Suprapubic skin (tissue), 4 donors: ENCODE measurements around the gene SYT17. TPM values are rescaled to one million over a fixed set of nuclear protein-coding genes. Genes with fewer than 3 reads are reported as not detected.

Experiments
- DNase-seq, 2 donors: peaks; one replicate each; pipeline ENCODE4 v3.0.0-alpha.2; 2019; ENCODE audit warnings: low spot score in 2 of 2
- H3K27ac ChIP-seq: fragments of 200-600 bp; sonication (generic); one replicate; pipeline ENCODE4 v1.5.1; 2019
- H3K27me3 ChIP-seq: fragments of 200-600 bp; sonication (generic); one replicate; pipeline ENCODE4 v1.5.1; 2019
- H3K36me3 ChIP-seq: fragments of 200-600 bp; sonication (generic); one replicate; pipeline ENCODE4 v1.5.1; 2019
- H3K4me1 ChIP-seq: fragments of 200-600 bp; sonication (generic); one replicate; pipeline ENCODE4 v1.5.1; 2019
- H3K4me3 ChIP-seq: fragments of 200-600 bp; sonication (generic); one replicate; pipeline ENCODE4 v1.5.1; 2019; ENCODE audit warnings: mild to moderate bottlenecking
- H3K9me3 ChIP-seq: fragments of 200-600 bp; sonication (generic); one replicate; pipeline ENCODE4 v1.5.1; 2019
- CTCF ChIP-seq, 2 donors: fragments of 200-600 bp in 1 of 2; fragments of 450-650 bp in 1 of 2; sonication (generic) in 1 of 2; IDR thresholded peaks; one replicate each; pipeline ENCODE4 v1.5.1; 2016 to 2019; ENCODE audit warnings: antibody characterized with exemption in 2 of 2, mild to moderate bottlenecking in 1 of 2, moderate library complexity in 1 of 2
- EP300 ChIP-seq: sonication (generic); formaldehyde crosslinking; IDR thresholded peaks from one replicate; pipeline ENCODE4 v1.6.1; 2017; ENCODE audit warnings: antibody characterized with exemption
- POLR2A ChIP-seq, 2 donors: fragments of 450-650 bp; IDR thresholded peaks; one replicate each; pipeline ENCODE4 v1.6.1; 2017; ENCODE audit warnings: antibody characterized with exemption in 2 of 2, mild to moderate bottlenecking in 2 of 2, moderate library complexity in 2 of 2
- POLR2AphosphoS5 ChIP-seq, 3 donors: sonication (generic); formaldehyde crosslinking; IDR thresholded peaks; one replicate each; pipeline ENCODE4 v1.6.1; 2017; ENCODE audit warnings: antibody characterized with exemption in 3 of 3
- WGBS: methylation state at CpG from one replicate; pipeline ENCODE4 v1.1.5; 2018; 5-methylcytosine and 5-hydroxymethylcytosine counted together
- total RNA-seq, 4 donors: library from RNA; depleted of rRNA; stranded (reverse); fragments of >200 nt; gene quantifications; one replicate each; pipeline ENCODE4 v1.1.0, GENCODE V29; 2016

Gene SYT17
- total RNA-seq, 4 donors from 2014 or later, result 2.5 to 27.6 (median 9.7) TPM

GRCh38 chr16:19210280-19210924 lies 42.4 kb downstream of the SYT17 start:
- H3K36me3 ChIP-seq, result no peaks in the 10 kb centered on the region
- DNase-seq, result no peak
- H3K4me1 ChIP-seq, result no peaks in the 10 kb centered on the region
- H3K9me3 ChIP-seq, result no peaks in the 10 kb centered on the region
- 76% methylated on average over 9 of the region's 9 CpGs for WGBS
- H3K27ac ChIP-seq, result no peak overlapping the region
- no peaks in the 10 kb centered on the region for H3K27me3 ChIP-seq
- TF ChIP-seq POLR2A (IDR thresholded peaks at IDR 0.05), result no peak
- no peak for TF ChIP-seq CTCF (IDR thresholded peaks at IDR 0.05)
- no peak for TF ChIP-seq EP300
- TF ChIP-seq POLR2AphosphoS5 (IDR thresholded peaks at IDR 0.05), result no peak
- H3K4me3 ChIP-seq, result no peak overlapping the region

GRCh38 chr16:19210968-19211367 lies 42.9 kb downstream of the SYT17 start:
- Histone ChIP-seq H3K27me3 (no peaks in the 10 kb centered on the region), H3K27ac (no peak overlapping the region), H3K9me3 (no peaks in the 10 kb centered on the region), H3K36me3 (no peaks in the 10 kb centered on the region), H3K4me1 (no peaks in the 10 kb centered on the region), H3K4me3 (no peak overlapping the region)
- WGBS, result 80% methylated on average over 12 of the region's 12 CpGs
- no peak for DNase-seq
- no peak for TF ChIP-seq POLR2A (IDR thresholded peaks at IDR 0.05)
- TF ChIP-seq EP300, result no peak

GRCh38 chr16:19212059-19212458 lies 44.0 kb downstream of the SYT17 start:
- H3K4me3 ChIP-seq, result no peak overlapping the region
- no peaks in the 10 kb centered on the region for H3K4me1 ChIP-seq
- DNase-seq, result no peak
- no peak for TF ChIP-seq CTCF (IDR thresholded peaks at IDR 0.05)
- no peak for TF ChIP-seq POLR2A (IDR thresholded peaks at IDR 0.05)
- TF ChIP-seq POLR2AphosphoS5 (IDR thresholded peaks at IDR 0.05), result no peak
- H3K36me3 ChIP-seq, result no peaks in the 10 kb centered on the region
- H3K9me3 ChIP-seq, result no peaks in the 10 kb centered on the region
- H3K27me3 ChIP-seq, result no peaks in the 10 kb centered on the region
- no peak overlapping the region for H3K27ac ChIP-seq
- 91% methylated on average over 5 of the region's 5 CpGs for WGBS

GRCh38 chr16:19213885-19214284 lies 45.8 kb downstream of the SYT17 start:
- no peaks in the 10 kb centered on the region for H3K27me3 ChIP-seq
- H3K4me3 ChIP-seq, result no peak overlapping the region
- H3K27ac ChIP-seq, result no peak overlapping the region
- TF ChIP-seq EP300 (no peak), POLR2AphosphoS5 (IDR thresholded peaks at IDR 0.05) (no peak), CTCF (IDR thresholded peaks at IDR 0.05) (no peak), POLR2A (IDR thresholded peaks at IDR 0.05) (no peak)
- H3K4me1 ChIP-seq, result no peaks in the 10 kb centered on the region
- no peaks in the 10 kb centered on the region for H3K9me3 ChIP-seq
- H3K36me3 ChIP-seq, result no peaks in the 10 kb centered on the region
- DNase-seq, result no peak

- TF ChIP-seq CTCF (IDR thresholded peaks at IDR 0.05) (no peak), EP300 (no peak), POLR2AphosphoS5 (IDR thresholded peaks at IDR 0.05) (no peak), POLR2A (IDR thresholded peaks at IDR 0.05) (no peak)
- no peaks in the 10 kb centered on the region for H3K27me3 ChIP-seq
- no peaks in the 10 kb centered on the region for H3K9me3 ChIP-seq
- DNase-seq, result no peak
- H3K27ac ChIP-seq, result no peak overlapping the region
- no peak overlapping the region for H3K4me3 ChIP-seq
- no peaks in the 10 kb centered on the region for H3K4me1 ChIP-seq
- WGBS, result 97% methylated on average over 5 of the region's 5 CpGs
- H3K36me3 ChIP-seq, result no peaks in the 10 kb centered on the region
Measured at GRCh38 chr16:19215705-19216104, 47.7 kb downstream of the SYT17 start.

- WGBS, result 77% methylated on average over 4 of the region's 4 CpGs
- Histone ChIP-seq H3K4me1 (no peaks in the 10 kb centered on the region), H3K9me3 (peaks cover 4% of the 10 kb centered on the region), H3K27me3 (no peaks in the 10 kb centered on the region), H3K27ac (no peak overlapping the region), H3K4me3 (no peak overlapping the region), H3K36me3 (peaks cover 3% of the 10 kb centered on the region)
- DNase-seq, result no peak
- TF ChIP-seq POLR2A (IDR thresholded peaks at IDR 0.05), result no peak
- TF ChIP-seq POLR2AphosphoS5 (IDR thresholded peaks at IDR 0.05), result no peak
- no peak for TF ChIP-seq CTCF (IDR thresholded peaks at IDR 0.05)
- TF ChIP-seq EP300, result no peak
Measured at GRCh38 chr16:19218581-19218980, 50.5 kb downstream of the SYT17 start.
